HEK293 (cell line): Measurements from ENCODE around the gene AIG1.

Experiments
- CTCF ChIA-PET: fragments of 350-600 bp; formaldehyde crosslinking; extraction: SDS; loops from one replicate; lab custom pipeline; 2021; ENCODE audit warnings: antibody characterized with exemption; lab: Yijun Ruan, JAX
- POLR2A ChIA-PET: fragments of 300-600 bp; formaldehyde crosslinking; extraction: SDS; loops from one replicate; lab custom pipeline; 2020; ENCODE audit warnings: antibody characterized with exemption, inconsistent platforms; lab: Yijun Ruan, JAX
- H3K27ac ChIP-seq: fragments of 200-500 bp; sonication (Bioruptor generic); 2 replicates; pipeline ENCODE4 v1.5.1; 2014; ENCODE audit warnings: low read depth, low read length, control low read depth, inconsistent platforms; ENCODE audit errors: extremely low read depth
- H3K36me3 ChIP-seq, 2 experiments: fragments of 200-500 bp in 1 of 2; sonication (Bioruptor generic) in 1 of 2; 1 replicate in 1 of 2; 2 replicates in 1 of 2; pipeline ENCODE4 v1.5.1; 2014 to 2017; ENCODE audit warnings: inconsistent platforms in 2 of 2, low read length in 2 of 2; ENCODE audit not compliant: control insufficient read depth in 2 of 2, insufficient read depth in 1 of 2
- H3K4me1 ChIP-seq: fragments of 200-500 bp; sonication (Bioruptor generic); 2 replicates; pipeline ENCODE4 v1.5.1; 2014; ENCODE audit warnings: mild to moderate bottlenecking, low read length, inconsistent platforms; ENCODE audit not compliant: control insufficient read depth, insufficient read depth
- H3K4me3 ChIP-seq: 2 replicates; pipeline ENCODE4 v1.5.1; 2011; ENCODE audit warnings: low read depth, mild to moderate bottlenecking, control low read depth, low read length, moderate library complexity
- H3K9me3 ChIP-seq: fragments of 200-500 bp; sonication (Bioruptor generic); 2 replicates; pipeline ENCODE4 v1.5.1; 2014; ENCODE audit warnings: low read depth, low read length, inconsistent platforms; ENCODE audit not compliant: control insufficient read depth, insufficient read depth
- ZBTB26 ChIP-seq: fragments of 450-650 bp; formaldehyde crosslinking; optimal IDR thresholded peaks from 2 replicates; pipeline ENCODE3; 2016; ENCODE audit warnings: missing biosample characterization, mild to moderate bottlenecking, missing genetic modification characterization
- ZBTB44 ChIP-seq: fragments of 450-650 bp; IDR thresholded peaks from 2 replicates; pipeline ENCODE4 v1.5.1; 2018; ENCODE audit warnings: missing biosample characterization, mild to moderate bottlenecking, missing genetic modification characterization
- ZBTB49 ChIP-seq: fragments of 450-650 bp; formaldehyde crosslinking; IDR thresholded peaks from 2 replicates; pipeline ENCODE4 v1.5.1; 2016; ENCODE audit warnings: missing biosample characterization, missing genetic modification characterization, low read depth
- ZIC2 ChIP-seq: fragments of 450-650 bp; formaldehyde crosslinking; IDR thresholded peaks from 2 replicates; pipeline ENCODE4 v1.5.1; 2016; ENCODE audit warnings: missing biosample characterization, missing genetic modification characterization
- ZNF121 ChIP-seq: fragments of 450-650 bp; formaldehyde crosslinking; IDR thresholded peaks from 2 replicates; pipeline ENCODE4 v1.5.1; 2016; ENCODE audit warnings: missing biosample characterization, missing genetic modification characterization
- ZNF133 ChIP-seq: fragments of 450-650 bp; formaldehyde crosslinking; IDR thresholded peaks from 2 replicates; pipeline ENCODE4 v1.5.1; 2016; ENCODE audit warnings: missing biosample characterization, missing genetic modification characterization
- ZNF174 ChIP-seq: fragments of 450-650 bp; formaldehyde crosslinking; IDR thresholded peaks from 2 replicates; pipeline ENCODE4 v1.5.0; 2017; ENCODE audit warnings: missing biosample characterization, mild to moderate bottlenecking, missing genetic modification characterization
- ZNF2 ChIP-seq: fragments of 450-650 bp; formaldehyde crosslinking; IDR thresholded peaks from 2 replicates; pipeline ENCODE4 v1.5.1; 2016; ENCODE audit warnings: missing biosample characterization, missing genetic modification characterization
- ZNF280C ChIP-seq: fragments of 450-650 bp; formaldehyde crosslinking; IDR thresholded peaks from 2 replicates; pipeline ENCODE4 v1.5.1; 2016; ENCODE audit warnings: missing biosample characterization, missing genetic modification characterization
- ZNF518A ChIP-seq: fragments of 450-650 bp; formaldehyde crosslinking; conservative IDR thresholded peaks from 2 replicates; pipeline ENCODE4 v1.5.1; 2016; ENCODE audit warnings: low read depth, missing biosample characterization, missing genetic modification characterization
- ZNF624 ChIP-seq: fragments of 450-650 bp; formaldehyde crosslinking; IDR thresholded peaks from 2 replicates; pipeline ENCODE4 v1.5.1; 2017; ENCODE audit warnings: missing biosample characterization, missing genetic modification characterization
- ZNF626 ChIP-seq: fragments of 450-650 bp; sonication (Bioruptor Pico); formaldehyde crosslinking; IDR thresholded peaks from 2 replicates; pipeline ENCODE4 v1.5.1; 2018; ENCODE audit warnings: missing biosample characterization, missing genetic modification characterization, inconsistent platforms

AIG1 gene

GRCh38 chr6:143097224-143097795, 36.6 kb downstream of the AIG1 start (continued):
- TF ChIP-seq ZBTB49 (tag by site-specific recombination) (no peak), ZIC2 (tag by site-specific recombination) (no peak)

- CTCF ChIA-PET = interaction anchor here (1.2 to 1.5 kb wide), 2 partner anchors 182 to 329 kb away, joined by 3 to 4 read pairs; no protein-coding TSS in a partner anchor
Measured at GRCh38 chr6:143098054-143098671, 37.5 kb downstream of the AIG1 start.

More at GRCh38 chr6:143098054-143098671, 37.5 kb downstream of the AIG1 start:
- Histone ChIP-seq H3K36me3 (no peaks in the 10 kb centered on the region), H3K9me3 (no peaks in the 10 kb centered on the region), H3K27ac (no peak overlapping the region), H3K4me1 (peaks cover 5% of the 10 kb centered on the region; the same call in 1 of the 2 replicates), H3K4me3 (no peak overlapping the region)
- POLR2A ChIA-PET = no interaction called here
- TF ChIP-seq ZNF280C (tag by site-specific recombination) = no peak
- no peak for TF ChIP-seq ZNF624
- no peak for TF ChIP-seq ZNF626 (tag by site-specific recombination)
- no peak for TF ChIP-seq ZBTB26
- no peak for TF ChIP-seq ZNF518A (tag by site-specific recombination)
- TF ChIP-seq ZNF121 (tag by site-specific recombination) = no peak
- no peak for TF ChIP-seq ZNF2 (tag by site-specific recombination)
- no peak for TF ChIP-seq ZBTB44 (tag by site-specific recombination)
- no peak for TF ChIP-seq ZNF174 (tag by site-specific recombination)
- no peak for TF ChIP-seq ZNF133 (tag by site-specific recombination)
